K562 (cell line): Measurements from ENCODE around the gene UQCRH. TPM values are rescaled to one million over a fixed set of nuclear protein-coding genes. Genes with fewer than 3 reads are reported as not detected.

Experiments used
- ARNT ChIP-seq, 2 experiments: fragments of 450-650 bp; IDR thresholded peaks; 2 replicates each; pipeline ENCODE4 v1.6.1; 2016; ENCODE audit warnings: mild to moderate bottlenecking in 1 of 2
- FOXJ2 ChIP-seq: fragments of 200-800 bp; sonication (Bioruptor generic); IDR thresholded peaks from 2 replicates; pipeline ENCODE4 v1.6.1; 2016; ENCODE audit warnings: missing genetic modification characterization, missing compliant biosample characterization
- FOXK2 ChIP-seq, 2 experiments: fragments of 450-650 bp; IDR thresholded peaks in 1 of 2; conservative IDR thresholded peaks in 1 of 2; 2 replicates each; pipeline ENCODE4 v1.6.1; 2016; ENCODE audit warnings: low read depth in 2 of 2, mild to moderate bottlenecking in 1 of 2
- MYC ChIP-seq, 2 experiments: fragments of 250-450 bp in 1 of 2; sonication (Bioruptor Pico) in 1 of 2; IDR thresholded peaks; 2 replicates each; pipeline versions ENCODE4 v1.5.1 to v1.6.1; 2012 to 2021; ENCODE audit warnings: low read depth in 2 of 2, borderline replicate concordance in 1 of 2, improper control_type of control experiment in 1 of 2, low read length in 1 of 2, mild to moderate bottlenecking in 1 of 2, moderate library complexity in 1 of 2
- NFE2 ChIP-seq: IDR thresholded peaks from 2 replicates; pipeline ENCODE4 v1.6.1; 2014; ENCODE audit warnings: antibody characterized with exemption, low read depth
- NR1H2 ChIP-seq: sonication (generic); formaldehyde crosslinking; IDR thresholded peaks from 2 replicates; pipeline ENCODE4 v1.4.0; 2020; ENCODE audit warnings: mild to moderate bottlenecking, missing genetic modification reagents
- PKNOX1 ChIP-seq: fragments of 450-650 bp; IDR thresholded peaks from 2 replicates; pipeline ENCODE4 v1.6.1; 2016
- RFX1 ChIP-seq: fragments of 450-650 bp; IDR thresholded peaks from 2 replicates; pipeline ENCODE4 v1.6.1; 2016; ENCODE audit warnings: mild to moderate bottlenecking, moderate library complexity
- TSHZ1 ChIP-seq: fragments of 250-450 bp; sonication (Bioruptor Pico); IDR thresholded peaks from 2 replicates; pipeline ENCODE4 v1.4.0; 2020; ENCODE audit warnings: mild to moderate bottlenecking, moderate library complexity
- XRCC3 ChIP-seq: fragments of 450-650 bp; IDR thresholded peaks from 2 replicates; pipeline ENCODE4 v1.6.1; 2017; ENCODE audit warnings: mild to moderate bottlenecking, moderate library complexity
- ZFP30 ChIP-seq: fragments of 250-450 bp; sonication (Bioruptor Pico); IDR thresholded peaks from 2 replicates; pipeline ENCODE4 v1.8.0; 2022; ENCODE audit warnings: moderate library complexity, mild to moderate bottlenecking, inconsistent platforms, borderline replicate concordance
- ZKSCAN8 ChIP-seq: fragments of 200-800 bp; sonication (Bioruptor generic); IDR thresholded peaks from 2 replicates; pipeline ENCODE4 v1.6.1; 2016; ENCODE audit warnings: missing genetic modification characterization, missing compliant biosample characterization
- ZMIZ1 ChIP-seq, 2 experiments: fragments of 150-350 bp in 1 of 2; IDR thresholded peaks; 2 replicates each; pipeline ENCODE4 v1.6.1; 2012 to 2016; ENCODE audit warnings: low read depth in 2 of 2, low read length in 2 of 2, mild to moderate bottlenecking in 1 of 2, moderate library complexity in 1 of 2
- ZNF282 ChIP-seq: sonication (generic); formaldehyde crosslinking; IDR thresholded peaks from 2 replicates; pipeline ENCODE4 v1.8.1; 2023; ENCODE audit warnings: missing genetic modification reagents
- ZNF511 ChIP-seq: sonication (generic); formaldehyde crosslinking; IDR thresholded peaks from 2 replicates; pipeline ENCODE4 v1.8.0; 2022; ENCODE audit warnings: mild to moderate bottlenecking, missing genetic modification reagents
- ZNF717 ChIP-seq: fragments of 250-450 bp; sonication (Bioruptor Pico); IDR thresholded peaks from 2 replicates; pipeline ENCODE4 v1.5.0; 2021
- polyA plus RNA-seq, 8 experiments: library from polyadenylated mRNA; depleted of rRNA in 4 of 8; stranded (reverse) in 5 of 8; unstranded in 3 of 8; fragments of >200 nt; fragmentation: Nextera tagmentation in 2 of 8; fragmentation: Illumina TruSeq in 1 of 8; extraction: Ambion mirVana in 2 of 8; extraction: Trizol in 1 of 8; gene quantifications; 2 replicates each; pipeline versions ENCODE4 v1.2.1 to v1.2.3, GENCODE V29; 2011 to 2014; ENCODE audit warnings: inconsistent platforms in 1 of 8, missing spikeins in 1 of 8
- total RNA-seq, 7 experiments: library from RNA; depleted of rRNA in 6 of 7; stranded (reverse); fragments of >200 nt in 6 of 7; fragmentation: Illumina TruSeq in 2 of 7; extraction: Trizol in 2 of 7; gene quantifications; 2 replicates each; pipeline versions ENCODE4 v1.2.1 to v1.2.3, GENCODE V29; 2011 to 2021; ENCODE audit warnings: low replicate concordance in 1 of 7

Gene UQCRH
- total and polyA plus RNA-seq, 9 of the 15 experiments (the other 6 are each of a cell fraction or from before 2014, with no cell fraction given), result 1,267 to 5,184 (median 2,410) TPM

GRCh38 chr1:46340404-46341221 is 37.1 kb downstream of the UQCRH start, which contains the start of gene NSUN4 (continued):
- TF ChIP-seq ZMIZ1 (IDR thresholded peaks at IDR 0.05; ENCODE audit: low read depth in 2 of 2, low read length in 2 of 2), result peak in 1 of 2 experiments; percentile 68; a peak in 1 of 4 replicates
- no peak for TF ChIP-seq XRCC3
- TF ChIP-seq FOXK2 (conservative IDR thresholded peaks at IDR 0.05 in 1 of 2, IDR thresholded peaks at IDR 0.05 in 1 of 2; ENCODE audit: low read depth in 2 of 2), result peak; percentile 81 to 87
- no peak for TF ChIP-seq FOXJ2 (tag)
- peak; percentile 99 for TF ChIP-seq MYC (IDR thresholded peaks at IDR 0.05; ENCODE audit: low read depth, low read length)
- peak; percentile 97 for TF ChIP-seq MYC (CRISPR knock-in tag; IDR thresholded peaks at IDR 0.05; ENCODE audit: borderline replicate concordance, low read depth)
- no peak for TF ChIP-seq ZNF717 (CRISPR knock-in tag)
- no peak for TF ChIP-seq ZKSCAN8 (CRISPR knock-in tag)
- no peak for TF ChIP-seq NR1H2 (CRISPR knock-in tag)
- no peak for TF ChIP-seq ZNF282
- no peak for TF ChIP-seq NFE2
- TF ChIP-seq ZNF511 (CRISPR knock-in tag), result peak; percentile 96
- no peak for TF ChIP-seq ZFP30 (CRISPR knock-in tag)
- no peak for TF ChIP-seq TSHZ1 (CRISPR knock-in tag)
- peak; percentile 24 to 61; a peak in 2 of 4 replicates for TF ChIP-seq ARNT (IDR thresholded peaks at IDR 0.05)
- TF ChIP-seq RFX1, result no peak
- TF ChIP-seq PKNOX1, result peak; percentile 67; the same call in 1 of the 2 replicates
